Esophagus squamous epithelium (tissue), 5 donors: ENCODE data around the gene RSF1. TPM values are rescaled to one million over a fixed set of nuclear protein-coding genes. Genes with fewer than 3 reads are reported as not detected.

ENCODE experiments used
- DNase-seq: peaks from one replicate; lab custom pipeline; 2025; lab: John Stamatoyannopoulos, UW
- H3K27ac ChIP-seq, 4 donors: fragments of 200-600 bp; sonication (generic); one replicate each; pipeline ENCODE4 v1.5.1; 2016 to 2019; ENCODE audit warnings: mild to moderate bottlenecking in 1 of 4
- H3K27me3 ChIP-seq, 4 donors: fragments of 200-600 bp; sonication (generic); 1 replicate in 3 of 4; 2 replicates in 1 of 4; pipeline versions ENCODE4 v1.5.1 to v1.6.0; 2017 to 2021; ENCODE audit warnings: antibody characterized with exemption in 1 of 4
- H3K36me3 ChIP-seq, 3 donors: fragments of 200-600 bp; sonication (generic); one replicate each; pipeline ENCODE4 v1.5.1; 2016 to 2019
- H3K4me1 ChIP-seq, 3 donors: fragments of 200-600 bp; sonication (generic); one replicate each; pipeline ENCODE4 v1.5.1; 2017 to 2019
- H3K4me3 ChIP-seq, 4 donors: fragments of 200-600 bp; sonication (generic); 1 replicate in 3 of 4; 2 replicates in 1 of 4; pipeline ENCODE4 v1.5.1; 2016 to 2019; ENCODE audit warnings: mild to moderate bottlenecking in 2 of 4, moderate library complexity in 1 of 4
- H3K9me3 ChIP-seq, 3 donors: fragments of 200-600 bp; sonication (generic); one replicate each; pipeline ENCODE4 v1.5.1; 2016 to 2019
- CTCF ChIP-seq, 6 experiments: fragments of 450-650 bp in 4 of 6; fragments of 200-600 bp in 2 of 6; sonication (generic) in 2 of 6; IDR thresholded peaks; one replicate each; pipeline ENCODE4 v1.5.1; 2016 to 2019; ENCODE audit warnings: antibody characterized with exemption in 6 of 6, mild to moderate bottlenecking in 4 of 6, moderate library complexity in 4 of 6
- POLR2A ChIP-seq, 4 donors: fragments of 450-650 bp; IDR thresholded peaks; one replicate each; pipeline ENCODE4 v1.6.1; 2017; ENCODE audit warnings: antibody characterized with exemption in 4 of 4, mild to moderate bottlenecking in 4 of 4, moderate library complexity in 3 of 4
- WGBS, 2 donors: methylation state at CpG; one replicate each; pipeline ENCODE4 v1.1.5; 2018; 5-methylcytosine and 5-hydroxymethylcytosine counted together
- intact Hi-C: fragments of 100-400 bp; cut with DNase I; formaldehyde crosslinking; loops from one replicate; pipeline ENCODE4 v1.15.0; 2022
- total RNA-seq, 4 donors: library from RNA; depleted of rRNA; stranded (reverse); fragments of >200 nt; gene quantifications; one replicate each; pipeline ENCODE4 v1.1.0, GENCODE V29; 2016
- donor health status: DM: yes; HTN: yes; CAD: no.

RSF1 gene
- total RNA-seq, 4 donors from 2014 or later = 14.7 to 37.8 (median 29.1) TPM

DNA sequence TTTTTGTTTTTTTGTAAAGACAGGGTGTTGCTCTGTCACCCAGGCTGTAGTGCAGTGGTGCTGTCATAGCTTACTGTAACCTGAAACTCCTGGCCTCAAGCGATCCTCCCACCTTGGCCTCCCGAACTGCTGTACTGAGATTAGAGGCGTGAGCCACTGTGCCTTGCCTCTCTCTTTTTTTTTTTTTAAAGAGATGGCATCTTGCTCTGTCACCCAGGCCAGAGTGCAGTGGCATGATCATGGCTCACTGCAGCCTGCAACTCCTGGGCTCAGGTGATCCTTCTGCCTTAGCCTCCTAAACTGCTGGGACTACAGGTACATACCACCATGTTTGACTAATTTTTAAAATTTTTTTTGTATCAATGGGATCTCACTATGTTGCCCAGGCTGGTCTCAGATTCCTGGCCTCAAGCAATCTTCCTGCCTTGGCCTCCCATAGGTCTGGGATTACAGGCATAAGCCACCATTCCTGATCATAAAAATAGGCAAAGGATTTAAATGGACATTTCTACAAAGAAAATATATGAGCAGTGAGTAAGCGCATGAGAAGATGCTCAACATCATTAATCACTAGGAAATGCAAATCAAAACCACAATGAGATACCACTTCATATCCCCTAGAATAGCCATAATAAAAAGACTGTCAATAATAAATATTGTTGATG lies 165.6 kb downstream of the RSF1 start:
- no peak overlapping the region for H3K27ac ChIP-seq
- H3K4me1 ChIP-seq = peaks cover 0 to 12% (median 3%) of the 10 kb centered on the region in 3 donors
- no peak for DNase-seq
- H3K27me3 ChIP-seq = no peaks in the 10 kb centered on the region
- TF ChIP-seq CTCF (IDR thresholded peaks at IDR 0.05) = no peak
- no peak for TF ChIP-seq POLR2A (IDR thresholded peaks at IDR 0.05)
- WGBS, 2 donors = 82 to 83% methylated on average over 4 of the region's 4 CpGs
- H3K4me3 ChIP-seq = no peak overlapping the region
- no peaks in the 10 kb centered on the region for H3K9me3 ChIP-seq
- no peaks in the 10 kb centered on the region for H3K36me3 ChIP-seq
- intact Hi-C loops = no loop called here

DNA sequence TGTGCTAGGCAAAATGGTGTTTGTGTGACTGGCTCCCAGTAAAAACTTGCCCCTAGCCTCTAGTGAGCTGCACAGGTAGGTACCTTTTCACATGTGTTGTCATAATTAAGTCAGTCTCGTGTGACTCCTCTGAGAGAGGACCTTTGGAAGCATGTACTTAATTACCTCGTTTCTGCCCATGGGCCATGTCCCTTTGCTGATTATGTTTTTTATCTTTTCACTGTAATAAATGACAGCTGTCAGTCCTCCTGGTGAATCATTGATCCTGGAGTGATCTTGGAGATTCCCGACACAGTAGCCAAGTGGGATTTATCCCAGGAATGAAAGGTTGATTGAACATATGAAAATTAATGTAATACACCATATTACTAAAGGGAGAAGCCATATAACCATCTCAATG lies 170.4 kb downstream of the RSF1 start:
- no peak for DNase-seq
- no peak overlapping the region for H3K27ac ChIP-seq
- no peak overlapping the region for H3K4me3 ChIP-seq
- TF ChIP-seq POLR2A (IDR thresholded peaks at IDR 0.05) = no peak
- no peaks in the 10 kb centered on the region for H3K36me3 ChIP-seq
- 62 to 66% methylated on average over 2 to 3 of the region's 3 CpGs for WGBS, 2 donors
- H3K27me3 ChIP-seq = no peaks in the 10 kb centered on the region
- no peaks in the 10 kb centered on the region for H3K4me1 ChIP-seq
- intact Hi-C loops = no loop called here
- no peaks in the 10 kb centered on the region for H3K9me3 ChIP-seq

DNA sequence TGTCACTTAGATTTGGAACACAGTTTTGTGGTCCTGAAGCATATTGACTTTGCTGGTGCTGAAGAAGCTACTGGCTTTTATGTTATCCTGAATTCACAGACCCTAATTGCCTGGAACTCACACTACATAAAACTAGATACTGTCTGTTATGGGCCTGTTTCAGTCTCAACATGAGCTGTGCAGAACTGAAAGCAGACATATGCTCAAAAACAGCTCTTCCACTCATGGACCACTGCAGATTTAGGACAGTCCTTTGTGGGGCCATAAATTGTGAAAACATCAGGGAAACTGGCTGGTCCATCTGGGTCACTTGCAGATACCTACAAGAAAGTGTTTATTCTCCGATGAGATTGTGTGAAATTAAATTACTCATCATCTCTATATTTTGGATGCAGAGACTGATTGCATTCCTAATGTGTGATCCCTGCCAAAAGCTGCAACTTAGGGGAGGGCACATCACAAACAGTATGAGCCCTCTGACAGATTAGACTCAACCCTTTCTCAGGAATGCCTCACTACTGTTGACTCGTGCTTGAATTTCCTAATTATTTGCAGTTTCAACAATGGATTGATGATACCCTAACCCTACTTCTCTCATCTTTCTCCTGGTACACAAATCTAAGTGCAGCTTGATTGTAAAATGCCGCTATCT lies 172.7 kb downstream of the RSF1 start:
- no peak overlapping the region for H3K4me3 ChIP-seq
- 57 to 59% methylated on average over 3 of the region's 3 CpGs for WGBS, 2 donors
- no peak overlapping the region for H3K27ac ChIP-seq
- H3K9me3 ChIP-seq = no peaks in the 10 kb centered on the region
- DNase-seq = no peak
- H3K36me3 ChIP-seq = no peaks in the 10 kb centered on the region
- H3K27me3 ChIP-seq = peaks cover 0 to 4% (median 0%) of the 10 kb centered on the region in 4 donors
- TF ChIP-seq CTCF (IDR thresholded peaks at IDR 0.05) = no peak
- no peak for TF ChIP-seq POLR2A (IDR thresholded peaks at IDR 0.05)
- no peaks in the 10 kb centered on the region for H3K4me1 ChIP-seq
- intact Hi-C loops = no loop called here

DNA sequence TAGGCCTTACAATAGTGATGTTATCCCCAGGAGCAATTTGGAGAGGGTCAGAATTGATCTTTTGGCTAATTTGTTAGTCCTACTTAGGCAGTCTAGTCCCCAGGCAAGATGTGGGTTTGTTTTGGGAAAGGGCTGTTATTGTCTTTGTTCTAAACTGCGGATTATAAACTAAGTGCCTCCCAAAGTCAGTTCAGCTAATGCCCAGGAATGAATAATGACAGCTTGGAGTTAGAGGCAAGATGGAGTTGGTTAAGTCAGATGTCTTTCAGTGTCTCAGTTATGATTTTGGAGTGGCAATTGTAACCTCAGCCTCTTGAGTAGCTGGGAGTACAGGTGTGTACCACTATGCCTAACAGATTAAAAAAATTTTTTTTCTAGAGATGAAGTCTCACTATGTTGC lies 175.6 kb downstream of the RSF1 start:
- no peaks in the 10 kb centered on the region for H3K9me3 ChIP-seq
- H3K27me3 ChIP-seq = peaks cover 0 to 4% (median 0%) of the 10 kb centered on the region in 4 donors
- no peak for TF ChIP-seq CTCF (IDR thresholded peaks at IDR 0.05)
- no peak for TF ChIP-seq POLR2A (IDR thresholded peaks at IDR 0.05)
- intact Hi-C loops = no loop called here
- H3K27ac ChIP-seq = no peak overlapping the region
- no peak overlapping the region for H3K4me3 ChIP-seq
- peaks cover 0 to 11% (median 0%) of the 10 kb centered on the region in 3 donors for H3K4me1 ChIP-seq
- no peak for DNase-seq
- 27 to 64% methylated on average over 1 of the region's 1 CpG for WGBS, 2 donors
- no peaks in the 10 kb centered on the region for H3K36me3 ChIP-seq

DNA sequence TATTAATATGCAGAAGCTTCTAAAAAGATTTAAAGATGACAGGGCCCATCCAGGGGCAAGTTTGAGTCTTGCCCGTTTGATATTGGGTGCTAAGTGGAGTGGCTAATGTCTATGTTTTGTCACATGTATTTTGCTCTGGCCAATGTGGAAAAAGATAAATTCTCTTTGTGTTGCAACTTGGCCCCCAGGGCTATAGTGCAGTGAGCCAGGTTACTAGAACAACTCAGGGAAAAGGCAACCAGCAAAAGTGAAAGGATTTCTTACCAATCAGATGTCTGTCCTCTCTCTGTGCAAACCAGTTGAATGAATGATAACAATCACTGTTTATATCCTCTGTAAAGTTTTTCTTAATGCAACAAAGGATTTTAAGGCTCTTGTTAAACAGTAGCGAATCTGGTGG lies 178.3 kb downstream of the RSF1 start:
- H3K36me3 ChIP-seq = no peaks in the 10 kb centered on the region
- no peak overlapping the region for H3K4me3 ChIP-seq
- intact Hi-C loops = no loop called here
- WGBS, 2 donors = 45 to 59% methylated on average over 2 of the region's 2 CpGs
- DNase-seq = no peak
- H3K27me3 ChIP-seq = peaks cover 0 to 4% (median 0%) of the 10 kb centered on the region in 4 donors
- no peaks in the 10 kb centered on the region for H3K9me3 ChIP-seq
- H3K4me1 ChIP-seq = peaks cover 0 to 17% (median 5%) of the 10 kb centered on the region in 3 donors
- TF ChIP-seq POLR2A (IDR thresholded peaks at IDR 0.05) = no peak
- H3K27ac ChIP-seq = no peak overlapping the region
